HG03045 (cell line): ENCODE results near the gene KLF11.
A peak's percentile ranks its signal among the peaks of the same experiment; 100 is the strongest.

Source experiments
- ATAC-seq: cut with Tn5 transposase; IDR thresholded peaks from one replicate; pipeline ENCODE4 v1.9.1; 2021; ENCODE audit warnings: mild to moderate bottlenecking, moderate library complexity; ENCODE audit not compliant: unreplicated experiment

The KLF11 gene

GRCh38 chr2:10043256-10043905 is at the start of gene KLF11:
TSS of gene KLF11 (plus strand) at chr2:10043550. CDS start at chr2:10043717, 167 bp downstream.
- peak; percentile 78 for ATAC-seq

- ATAC-seq: no peak
Observed at GRCh38 chr2:9994462-9994861, 48.9 kb upstream of the KLF11 start.

GRCh38 chr2:9995059-9995458 is 48.3 kb upstream of the KLF11 start:
- ATAC-seq: no peak

- ATAC-seq: no peak
Observed at GRCh38 chr2:9996321-9996720, 47.0 kb upstream of the KLF11 start.

GRCh38 chr2:9997936-9998335 is 45.4 kb upstream of the KLF11 start:
- no peak for ATAC-seq

- ATAC-seq: no peak
Observed at GRCh38 chr2:9998916-9999654, 44.3 kb upstream of the KLF11 start.

- no peak for ATAC-seq
Observed at GRCh38 chr2:9999693-10000092, 43.7 kb upstream of the KLF11 start.

GRCh38 chr2:10000541-10000940 is 42.8 kb upstream of the KLF11 start:
- no peak for ATAC-seq

- ATAC-seq: no peak
Observed at GRCh38 chr2:10001586-10001985, 41.8 kb upstream of the KLF11 start.

GRCh38 chr2:10002109-10002508 is 41.2 kb upstream of the KLF11 start:
- no peak for ATAC-seq

GRCh38 chr2:10002681-10003080 is 40.7 kb upstream of the KLF11 start:
- no peak for ATAC-seq

- no peak for ATAC-seq
Observed at GRCh38 chr2:10003206-10004125, 39.9 kb upstream of the KLF11 start.

GRCh38 chr2:10004401-10004800 is 38.9 kb upstream of the KLF11 start:
- no peak for ATAC-seq

- ATAC-seq: no peak
Observed at GRCh38 chr2:10004836-10005235, 38.5 kb upstream of the KLF11 start.

- no peak for ATAC-seq
Observed at GRCh38 chr2:10005461-10006235, 37.7 kb upstream of the KLF11 start.

- no peak for ATAC-seq
Observed at GRCh38 chr2:10006236-10007161, 36.9 kb upstream of the KLF11 start.

GRCh38 chr2:10007435-10007834 is 35.9 kb upstream of the KLF11 start:
- ATAC-seq: no peak

- no peak for ATAC-seq
Observed at GRCh38 chr2:10007921-10008808, 35.2 kb upstream of the KLF11 start.

GRCh38 chr2:10008809-10009176 is 34.6 kb upstream of the KLF11 start:
- no peak for ATAC-seq
